B cell (primary cell): ENCODE results near the gene NTMT1. TPM values are rescaled to one million over a fixed set of nuclear protein-coding genes. Genes with fewer than 3 reads are reported as not detected.

Experiments
- ATAC-seq: fragments of 200-7000 bp; cut with Tn5 transposase; one replicate; pipeline ENCODE4 v1.10.0; 2021; ENCODE audit warnings: low read depth, mild to moderate bottlenecking, moderate number of reproducible peaks, moderate library complexity
- CTCF ChIA-PET: fragments of 350-600 bp; sonication (Branson Sonifier 250); formaldehyde crosslinking; loops from one replicate; lab custom pipeline; 2021; ENCODE audit warnings: antibody characterized with exemption, inconsistent platforms; lab: Charles Lee
- POLR2A ChIA-PET: fragments of 350-600 bp; sonication (Branson Sonifier 250); formaldehyde crosslinking; loops from one replicate; lab custom pipeline; 2021; ENCODE audit warnings: antibody characterized with exemption; lab: Charles Lee
- DNase-seq: peaks from one replicate; pipeline ENCODE4 v3.0.0; 2013
- H2AFZ ChIP-seq: 2 replicates; pipeline ENCODE4 v1.6.1; 2012; ENCODE audit warnings: mild to moderate bottlenecking, low read depth, low read length; ENCODE audit not compliant: insufficient read depth, poor library complexity, severe bottlenecking
- H3K27ac ChIP-seq, 2 donors: 1 replicate in 1 of 2; 2 replicates in 1 of 2; pipeline ENCODE4 v1.5.1; 2012 to 2013; ENCODE audit warnings: low read length in 2 of 2, mild to moderate bottlenecking in 2 of 2, moderate library complexity in 1 of 2
- H3K27me3 ChIP-seq, 4 experiments: fragments of 200-600 bp in 1 of 4; sonication (generic) in 1 of 4; replicated peaks in 1 of 4; 1 replicate in 2 of 4; 2 replicates in 2 of 4; pipeline versions ENCODE4 v1.6.1 to v1.7.0; 2013 to 2016; ENCODE audit warnings: low read length in 3 of 4, mild to moderate bottlenecking in 2 of 4, mixed read lengths in 1 of 4, moderate library complexity in 1 of 4; ENCODE audit not compliant: insufficient read depth in 4 of 4, control insufficient read depth in 3 of 4; ENCODE audit errors: control extremely low read depth in 1 of 4
- H3K36me3 ChIP-seq, 2 experiments: replicated peaks in 1 of 2; 1 replicate in 1 of 2; 2 replicates in 1 of 2; pipeline versions ENCODE4 v1.6.1 to v1.7.1; 2013; ENCODE audit warnings: low read length in 1 of 2; ENCODE audit not compliant: insufficient read depth in 2 of 2, control insufficient read depth in 1 of 2; ENCODE audit errors: control extremely low read depth in 1 of 2, extremely low read depth in 1 of 2
- H3K4me1 ChIP-seq, 2 donors: fragments of 200-600 bp in 1 of 2; sonication (generic) in 1 of 2; 1 replicate in 1 of 2; 2 replicates in 1 of 2; pipeline versions ENCODE4 v1.5.1 to v1.6.1; 2013 to 2017; ENCODE audit warnings: low read length in 2 of 2; ENCODE audit not compliant: control insufficient read depth in 2 of 2, insufficient read depth in 2 of 2
- H3K4me2 ChIP-seq: replicated peaks from 2 replicates; pipeline ENCODE3; 2012; ENCODE audit warnings: mild to moderate bottlenecking, low read depth, low read length; ENCODE audit not compliant: poor library complexity, severe bottlenecking
- H3K4me3 ChIP-seq, 5 experiments: fragments of 200-600 bp in 1 of 5; sonication (generic) in 1 of 5; 1 replicate in 3 of 5; 2 replicates in 2 of 5; pipeline versions ENCODE4 v1.5.1 to v1.7.0; 2011 to 2016; ENCODE audit warnings: low read length in 4 of 5, mild to moderate bottlenecking in 4 of 5, low read depth in 2 of 5, control low read depth in 1 of 5, moderate library complexity in 1 of 5; ENCODE audit not compliant: insufficient read depth in 1 of 5; ENCODE audit errors: control extremely low read depth in 1 of 5, extremely low read depth in 1 of 5
- H3K79me2 ChIP-seq: fragments of 200-600 bp; sonication (generic); one replicate; pipeline ENCODE4 v1.6.0; 2016; ENCODE audit warnings: low read length; ENCODE audit not compliant: control insufficient read depth, insufficient read depth
- H3K9ac ChIP-seq: fragments of 200-600 bp; sonication (generic); 2 replicates; pipeline ENCODE4 v1.6.1; 2017; ENCODE audit warnings: mild to moderate bottlenecking, low read length, moderate library complexity
- H3K9me3 ChIP-seq, 3 donors: one replicate each; pipeline versions ENCODE4 v1.6.1 to v1.7.1; 2013; ENCODE audit warnings: low read length in 2 of 3; ENCODE audit not compliant: control insufficient read depth in 2 of 3, insufficient read depth in 1 of 3; ENCODE audit errors: control extremely low read depth in 1 of 3
- H4K20me1 ChIP-seq: 2 replicates; pipeline ENCODE4 v1.6.0; 2012; ENCODE audit warnings: mild to moderate bottlenecking, low read length; ENCODE audit not compliant: insufficient read depth, control insufficient read depth, poor library complexity, severe bottlenecking
- H3K27ac Mint-ChIP-seq: one replicate; pipeline ENCODE4 v1.8.0; 2021; ENCODE audit warnings: mixed read lengths
- H3K27me3 Mint-ChIP-seq: one replicate; pipeline ENCODE4 v1.8.0; 2021; ENCODE audit warnings: mixed read lengths
- H3K4me1 Mint-ChIP-seq: one replicate; pipeline ENCODE4 v1.8.0; 2021; ENCODE audit warnings: mixed read lengths
- H3K4me3 Mint-ChIP-seq: one replicate; pipeline ENCODE4 v1.8.0; 2021; ENCODE audit warnings: mixed read lengths
- H3K9me3 Mint-ChIP-seq: one replicate; pipeline ENCODE4 v1.8.0; 2022; ENCODE audit warnings: mixed read lengths; ENCODE audit not compliant: insufficient read depth
- EZH2 ChIP-seq: IDR thresholded peaks from 2 replicates; pipeline ENCODE4 v1.6.1; 2012; ENCODE audit warnings: borderline replicate concordance, low read depth, mild to moderate bottlenecking, moderate library complexity, low read length; ENCODE audit not compliant: insufficient read depth, poor library complexity, severe bottlenecking
- WGBS: methylation state at CpG from one replicate; pipeline ENCODE4 v1.1.5; 2013; ENCODE audit warnings: missing lambda C conversion rate; ENCODE audit not compliant: insufficient coverage; 5-methylcytosine and 5-hydroxymethylcytosine counted together
- intact Hi-C: fragments of 100-400 bp; cut with micrococcal nuclease; formaldehyde crosslinking; loops from one replicate; pipeline ENCODE4 v1.10.0; 2022
- polyA plus RNA-seq: library from polyadenylated mRNA; depleted of rRNA; stranded (reverse); fragments of >200 nt; gene quantifications from 2 replicates; pipeline ENCODE4 v1.2.3, GENCODE V29; 2012
- total RNA-seq, 2 donors: library from RNA; stranded (reverse); fragments of 120-200 nt in 1 of 2; gene quantifications; 1 replicate in 1 of 2; 2 replicates in 1 of 2; pipeline versions ENCODE4 v1.2.3 to v1.2.4, GENCODE V29; 2013 to 2022
- TF ChIP-seq, protein P1 (sequence below): fragments of 200-600 bp; IDR thresholded peaks from one replicate; pipeline ENCODE4 v1.8.0; 2022; ENCODE audit warnings: antibody characterized with exemption, mild to moderate bottlenecking

NTMT1 gene
- total and polyA plus RNA-seq, 2 donors (not counting 1 experiment from before 2014, with no cell fraction given): 21.8 to 35.3 TPM

GRCh38 chr9:129674229-129674628, 48.3 kb downstream of the NTMT1 start:
- H3K36me3 ChIP-seq: no peaks in the 10 kb centered on the region
- 86% methylated on average over 7 of the region's 7 CpGs for WGBS
- POLR2A ChIA-PET: no interaction called here

GRCh38 chr9:129675620-129676019, 49.7 kb downstream of the NTMT1 start:
- POLR2A ChIA-PET: no interaction called here

More at GRCh38 chr9:129674229-129674628, 48.3 kb downstream of the NTMT1 start:
- Mint-ChIP-seq H3K27me3 (peaks cover 16% of the 10 kb centered on the region), H3K27ac (no peak overlapping the region), H3K9me3 (no peaks in the 10 kb centered on the region), H3K4me3 (no peak overlapping the region), H3K4me1 (no peaks in the 10 kb centered on the region)
- H3K9me3 ChIP-seq: peaks cover 0 to 6% (median 0%) of the 10 kb centered on the region in 3 donors
- H4K20me1 ChIP-seq: no peaks in the 10 kb centered on the region
- no peaks in the 10 kb centered on the region for H3K4me1 ChIP-seq
- H3K27ac ChIP-seq: no peak overlapping the region
- CTCF ChIA-PET: no interaction called here
- no peaks in the 10 kb centered on the region for H3K79me2 ChIP-seq
- ATAC-seq (no peak), DNase-seq (no peak)
- TF ChIP-seq, protein P1, sequence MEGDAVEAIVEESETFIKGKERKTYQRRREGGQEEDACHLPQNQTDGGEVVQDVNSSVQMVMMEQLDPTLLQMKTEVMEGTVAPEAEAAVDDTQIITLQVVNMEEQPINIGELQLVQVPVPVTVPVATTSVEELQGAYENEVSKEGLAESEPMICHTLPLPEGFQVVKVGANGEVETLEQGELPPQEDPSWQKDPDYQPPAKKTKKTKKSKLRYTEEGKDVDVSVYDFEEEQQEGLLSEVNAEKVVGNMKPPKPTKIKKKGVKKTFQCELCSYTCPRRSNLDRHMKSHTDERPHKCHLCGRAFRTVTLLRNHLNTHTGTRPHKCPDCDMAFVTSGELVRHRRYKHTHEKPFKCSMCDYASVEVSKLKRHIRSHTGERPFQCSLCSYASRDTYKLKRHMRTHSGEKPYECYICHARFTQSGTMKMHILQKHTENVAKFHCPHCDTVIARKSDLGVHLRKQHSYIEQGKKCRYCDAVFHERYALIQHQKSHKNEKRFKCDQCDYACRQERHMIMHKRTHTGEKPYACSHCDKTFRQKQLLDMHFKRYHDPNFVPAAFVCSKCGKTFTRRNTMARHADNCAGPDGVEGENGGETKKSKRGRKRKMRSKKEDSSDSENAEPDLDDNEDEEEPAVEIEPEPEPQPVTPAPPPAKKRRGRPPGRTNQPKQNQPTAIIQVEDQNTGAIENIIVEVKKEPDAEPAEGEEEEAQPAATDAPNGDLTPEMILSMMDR: no peak
- no peak for TF ChIP-seq EZH2
- H2AFZ ChIP-seq: no peak overlapping the region
- peaks cover 0 to 14% (median 1%) of the 10 kb centered on the region in 4 experiments for H3K27me3 ChIP-seq
- H3K9ac ChIP-seq: no peak overlapping the region
- no peak overlapping the region for H3K4me2 ChIP-seq
- no peak overlapping the region for H3K4me3 ChIP-seq
- intact Hi-C loops: no loop called here

More at GRCh38 chr9:129675620-129676019, 49.7 kb downstream of the NTMT1 start:
- WGBS: 88% methylated on average over 27 of the region's 27 CpGs
- no peak overlapping the region for H3K4me3 ChIP-seq
- Mint-ChIP-seq H3K4me1 (no peaks in the 10 kb centered on the region), H3K4me3 (no peak overlapping the region), H3K27ac (no peak overlapping the region), H3K9me3 (no peaks in the 10 kb centered on the region), H3K27me3 (peaks cover 12% of the 10 kb centered on the region)
- H3K9ac ChIP-seq: no peak overlapping the region
- peaks cover 0 to 14% (median 1%) of the 10 kb centered on the region in 4 experiments for H3K27me3 ChIP-seq
- H3K4me2 ChIP-seq: no peak overlapping the region
- intact Hi-C loops: no loop called here
- TF ChIP-seq EZH2: no peak
- TF ChIP-seq, protein P1: no peak
- CTCF ChIA-PET: no interaction called here
- H2AFZ ChIP-seq: no peak overlapping the region
- DNase-seq: no peak
- H3K9me3 ChIP-seq: peaks cover 0 to 6% (median 0%) of the 10 kb centered on the region in 3 donors
- no peaks in the 10 kb centered on the region for H3K4me1 ChIP-seq
- ATAC-seq: no peak
- no peak overlapping the region for H3K27ac ChIP-seq
- H4K20me1 ChIP-seq: no peaks in the 10 kb centered on the region
- H3K36me3 ChIP-seq: no peaks in the 10 kb centered on the region
- H3K79me2 ChIP-seq: no peaks in the 10 kb centered on the region
